ENCODE measurements around the gene WWOX.
A peak's percentile ranks its signal among the peaks of the same experiment; 100 is the strongest.

Gene WWOX

DNA sequence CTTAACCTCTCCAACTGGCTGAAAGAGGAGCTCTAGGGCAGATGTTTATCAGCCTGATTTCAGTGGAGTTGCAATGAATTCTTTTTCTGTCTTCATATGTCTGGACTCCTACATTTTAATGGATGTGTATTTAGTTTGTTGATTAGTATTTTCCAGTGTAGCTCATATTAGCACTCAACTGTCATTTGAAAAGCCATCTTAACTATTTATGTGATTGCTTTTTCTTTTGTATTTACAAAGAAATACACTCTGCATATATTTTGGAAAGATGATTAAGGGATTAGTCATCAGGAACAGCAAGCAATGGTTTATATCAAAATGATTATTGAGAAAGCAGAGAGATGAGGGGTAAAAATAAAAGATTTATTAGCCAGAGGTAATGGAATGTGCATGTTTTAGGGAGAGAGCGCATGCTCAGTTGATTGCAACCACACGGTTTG, 71.1 kb downstream of the WWOX start:
- TF ChIP-seq POLR2A (IDR thresholded peaks at IDR 0.05; ENCODE audit: extremely low read depth, insufficient read length) (no peak), MYC (IDR thresholded peaks at IDR 0.05; ENCODE audit: low read depth, low read length) (no peak)
- TF ChIP-seq, protein P1, sequence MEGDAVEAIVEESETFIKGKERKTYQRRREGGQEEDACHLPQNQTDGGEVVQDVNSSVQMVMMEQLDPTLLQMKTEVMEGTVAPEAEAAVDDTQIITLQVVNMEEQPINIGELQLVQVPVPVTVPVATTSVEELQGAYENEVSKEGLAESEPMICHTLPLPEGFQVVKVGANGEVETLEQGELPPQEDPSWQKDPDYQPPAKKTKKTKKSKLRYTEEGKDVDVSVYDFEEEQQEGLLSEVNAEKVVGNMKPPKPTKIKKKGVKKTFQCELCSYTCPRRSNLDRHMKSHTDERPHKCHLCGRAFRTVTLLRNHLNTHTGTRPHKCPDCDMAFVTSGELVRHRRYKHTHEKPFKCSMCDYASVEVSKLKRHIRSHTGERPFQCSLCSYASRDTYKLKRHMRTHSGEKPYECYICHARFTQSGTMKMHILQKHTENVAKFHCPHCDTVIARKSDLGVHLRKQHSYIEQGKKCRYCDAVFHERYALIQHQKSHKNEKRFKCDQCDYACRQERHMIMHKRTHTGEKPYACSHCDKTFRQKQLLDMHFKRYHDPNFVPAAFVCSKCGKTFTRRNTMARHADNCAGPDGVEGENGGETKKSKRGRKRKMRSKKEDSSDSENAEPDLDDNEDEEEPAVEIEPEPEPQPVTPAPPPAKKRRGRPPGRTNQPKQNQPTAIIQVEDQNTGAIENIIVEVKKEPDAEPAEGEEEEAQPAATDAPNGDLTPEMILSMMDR (IDR thresholded peaks at IDR 0.05; ENCODE audit: low read depth, low read length) = no peak
- TF ChIP-seq, protein P2, sequence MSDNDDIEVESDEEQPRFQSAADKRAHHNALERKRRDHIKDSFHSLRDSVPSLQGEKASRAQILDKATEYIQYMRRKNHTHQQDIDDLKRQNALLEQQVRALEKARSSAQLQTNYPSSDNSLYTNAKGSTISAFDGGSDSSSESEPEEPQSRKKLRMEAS (IDR thresholded peaks at IDR 0.05; ENCODE audit: low read depth, low read length) = no peak
- H3K4me3 ChIP-seq (ENCODE audit: low read depth, low read length) = no peak overlapping the region
- no peak for DNase-seq (ENCODE audit: low read depth)

DNA sequence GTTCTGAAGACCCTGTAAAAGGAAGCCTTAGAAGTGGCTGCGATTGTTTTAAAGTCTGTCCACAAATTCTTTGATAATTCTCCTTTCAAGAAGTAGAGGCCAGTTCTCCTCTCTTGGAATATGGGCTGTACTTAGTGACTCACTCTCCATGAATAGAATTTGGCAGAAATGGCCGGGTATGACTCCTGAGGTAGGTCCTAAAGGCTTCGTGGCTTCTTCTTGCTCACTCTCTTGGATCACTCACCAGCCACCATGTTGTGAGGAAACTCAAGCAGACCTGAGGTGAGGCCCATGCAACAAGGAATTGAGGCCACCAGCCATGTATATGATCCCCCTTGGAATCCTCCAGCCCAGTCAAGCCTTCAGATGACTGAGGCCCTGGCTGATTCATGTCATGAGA, 75.8 kb downstream of the WWOX start:
- DNase-seq (ENCODE audit: low read depth) = no peak
- TF ChIP-seq, protein P1 (IDR thresholded peaks at IDR 0.05; ENCODE audit: low read depth, low read length) = no peak
- H3K4me3 ChIP-seq (ENCODE audit: low read depth, low read length) = no peak overlapping the region

DNA sequence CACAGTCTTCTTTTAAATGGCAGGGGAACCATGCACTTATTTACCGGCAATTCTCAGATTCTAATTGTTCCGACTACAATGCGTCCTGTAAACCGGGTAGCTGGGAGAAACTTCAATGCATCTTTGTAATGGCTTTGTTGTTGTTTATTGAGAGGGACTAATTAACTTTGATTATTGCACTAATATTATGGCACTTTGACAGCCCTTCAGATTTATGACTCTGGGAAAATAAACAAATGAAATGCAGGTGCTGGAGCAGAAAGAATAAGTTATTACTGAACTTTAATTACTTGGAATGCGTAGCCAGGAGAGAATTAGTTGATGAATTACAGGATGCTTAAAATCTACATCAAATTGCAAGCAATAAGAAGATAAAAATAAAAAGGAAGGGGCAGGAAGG, 77.0 kb downstream of the WWOX start:
- H3K4me3 ChIP-seq (ENCODE audit: low read depth, low read length) = no peak overlapping the region
- TF ChIP-seq, protein P2 (IDR thresholded peaks at IDR 0.05; ENCODE audit: low read depth, low read length) = no peak
- TF ChIP-seq POLR2A (IDR thresholded peaks at IDR 0.05; ENCODE audit: extremely low read depth, insufficient read length) (no peak), MYC (IDR thresholded peaks at IDR 0.05; ENCODE audit: low read depth, low read length) (no peak)
- TF ChIP-seq, protein P1 (IDR thresholded peaks at IDR 0.05; ENCODE audit: low read depth, low read length) = no peak
- no peak for DNase-seq (ENCODE audit: low read depth)

DNA sequence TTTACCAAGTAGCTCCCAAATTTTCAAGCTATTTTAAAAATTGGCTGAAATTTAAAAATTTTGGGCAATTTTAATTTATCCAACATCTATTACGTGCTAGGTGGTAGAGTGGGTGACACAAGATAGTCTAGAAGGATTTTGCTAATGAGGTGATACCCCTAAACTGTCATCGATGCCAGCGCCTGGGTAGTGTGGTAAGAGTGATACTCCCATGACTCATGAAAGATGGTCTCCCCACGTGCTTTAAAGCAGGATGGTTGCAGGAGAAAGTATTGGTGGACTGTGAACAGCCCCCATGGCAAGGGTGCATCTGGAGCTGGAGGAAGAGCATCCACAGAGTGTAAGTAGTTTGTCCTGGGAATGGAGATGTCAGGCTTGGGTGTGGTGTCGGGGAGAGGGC, 77.8 kb downstream of the WWOX start:
- DNase-seq (ENCODE audit: low read depth) = no peak
- TF ChIP-seq, protein P1 (IDR thresholded peaks at IDR 0.05; ENCODE audit: low read depth, low read length) = no peak
- TF ChIP-seq, protein P2 (IDR thresholded peaks at IDR 0.05; ENCODE audit: low read depth, low read length) = no peak
- no peak overlapping the region for H3K4me3 ChIP-seq (ENCODE audit: low read depth, low read length)

DNA sequence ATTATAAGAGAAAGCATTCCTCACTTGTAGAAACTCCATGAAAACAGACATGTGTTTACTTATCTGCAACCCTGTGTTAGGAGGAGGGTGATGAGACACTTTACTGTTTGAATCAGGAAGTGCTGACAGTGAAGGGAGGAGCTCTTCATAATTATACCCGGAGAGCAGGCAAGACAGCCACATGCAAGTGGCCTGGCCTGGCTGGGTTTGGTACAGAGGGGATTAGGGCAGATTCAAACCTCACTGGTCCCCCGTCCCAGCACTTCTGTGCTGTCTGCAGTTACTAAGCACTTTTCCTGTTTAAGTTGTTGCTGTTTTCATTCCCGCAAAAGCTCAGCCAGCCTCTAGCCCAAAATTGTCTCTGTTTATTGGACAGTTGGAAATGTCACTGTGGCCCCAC, 78.5 kb downstream of the WWOX start:
- peak; percentile 14 for DNase-seq (ENCODE audit: low read depth)
- H3K4me3 ChIP-seq (ENCODE audit: low read depth, low read length) = no peak overlapping the region
- TF ChIP-seq POLR2A (IDR thresholded peaks at IDR 0.05; ENCODE audit: extremely low read depth, insufficient read length) (no peak), MYC (IDR thresholded peaks at IDR 0.05; ENCODE audit: low read depth, low read length) (no peak)
- TF ChIP-seq, protein P2 (IDR thresholded peaks at IDR 0.05; ENCODE audit: low read depth, low read length) = no peak
- TF ChIP-seq, protein P1 (IDR thresholded peaks at IDR 0.05; ENCODE audit: low read depth, low read length) = no peak

DNA sequence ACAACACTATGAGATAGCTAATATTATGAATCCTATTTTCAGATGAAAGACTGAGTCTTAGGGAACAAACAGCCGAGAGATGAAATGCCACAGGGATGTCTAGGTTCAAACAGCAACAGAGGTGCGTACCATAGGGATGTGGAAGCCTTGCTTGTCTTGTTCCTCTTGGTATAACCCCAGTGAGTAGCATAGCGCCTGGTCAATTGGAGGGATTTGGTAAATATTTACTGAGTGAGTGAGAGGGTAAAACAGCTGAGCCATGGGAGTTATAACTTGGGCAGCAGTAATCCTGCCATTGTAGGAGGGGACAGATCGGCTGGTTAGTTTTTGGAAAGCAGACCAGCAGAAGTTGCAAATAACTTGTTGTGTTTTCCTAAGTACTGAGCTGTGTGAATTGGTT, 80.2 kb downstream of the WWOX start:
- H3K4me3 ChIP-seq (ENCODE audit: low read depth, low read length) = no peak overlapping the region
- no peak for DNase-seq (ENCODE audit: low read depth)
- TF ChIP-seq POLR2A (IDR thresholded peaks at IDR 0.05; ENCODE audit: extremely low read depth, insufficient read length) = no peak
- no peak for TF ChIP-seq MYC (IDR thresholded peaks at IDR 0.05; ENCODE audit: low read depth, low read length)
- TF ChIP-seq, protein P1 (IDR thresholded peaks at IDR 0.05; ENCODE audit: low read depth, low read length) = no peak
- TF ChIP-seq, protein P2 (IDR thresholded peaks at IDR 0.05; ENCODE audit: low read depth, low read length) = no peak

All from NB4 (cell line).